Cardiac muscle cell (in vitro differentiated cells and primary cell): ENCODE data around the gene EPS8L2. TPM values are rescaled to one million over a fixed set of nuclear protein-coding genes. Genes with fewer than 3 reads are reported as not detected.

Experiments used
- DNase-seq, 2 donors: peaks; one replicate each; pipeline versions ENCODE4 v3.0.0 to v3.0.0-alpha.2; 2010 to 2017; ENCODE audit warnings: low read depth in 1 of 2, low spot score in 1 of 2
- H3K27ac ChIP-seq: fragments of 200-600 bp; sonication (generic); 2 replicates; pipeline ENCODE4 v1.5.1; 2016
- H3K27me3 ChIP-seq: fragments of 200-600 bp; sonication (generic); 2 replicates; pipeline ENCODE4 v1.6.0; 2016; ENCODE audit warnings: control low read depth
- H3K36me3 ChIP-seq: fragments of 200-600 bp; sonication (generic); 2 replicates; pipeline ENCODE4 v1.5.1; 2016; ENCODE audit warnings: control low read depth
- H3K4me1 ChIP-seq: fragments of 200-600 bp; sonication (generic); 2 replicates; pipeline ENCODE4 v1.8.1; 2017; ENCODE audit warnings: low read depth, mild to moderate bottlenecking, mixed run types
- H3K4me3 ChIP-seq: fragments of 200-600 bp; sonication (generic); 2 replicates; pipeline ENCODE4 v1.5.1; 2016; ENCODE audit warnings: mild to moderate bottlenecking
- H3K9me3 ChIP-seq: fragments of 200-600 bp; sonication (generic); 2 replicates; pipeline ENCODE4 v1.5.1; 2017; ENCODE audit warnings: low read depth, mild to moderate bottlenecking, control low read depth
- polyA plus RNA-seq: library from polyadenylated mRNA; unstranded; fragments of >200 nt; fragmentation: Nextera tagmentation; extraction: Ambion mirVana; gene quantifications from 2 replicates; pipeline ENCODE4 v1.2.1, GENCODE V29; 2016
- total RNA-seq: library from RNA; depleted of rRNA; stranded (reverse); fragments of >200 nt; gene quantifications from 2 replicates; pipeline ENCODE4 v1.2.3, GENCODE V29; 2016
- TF ChIP-seq, protein P1 (sequence below): IDR thresholded peaks from 2 replicates; pipeline ENCODE4 v1.5.1; 2012; ENCODE audit warnings: low read depth, mild to moderate bottlenecking, low read length

The EPS8L2 gene
- total and polyA plus RNA-seq, 2 experiments from 2014 or later, result 22.6 to 25.7 TPM

DNA sequence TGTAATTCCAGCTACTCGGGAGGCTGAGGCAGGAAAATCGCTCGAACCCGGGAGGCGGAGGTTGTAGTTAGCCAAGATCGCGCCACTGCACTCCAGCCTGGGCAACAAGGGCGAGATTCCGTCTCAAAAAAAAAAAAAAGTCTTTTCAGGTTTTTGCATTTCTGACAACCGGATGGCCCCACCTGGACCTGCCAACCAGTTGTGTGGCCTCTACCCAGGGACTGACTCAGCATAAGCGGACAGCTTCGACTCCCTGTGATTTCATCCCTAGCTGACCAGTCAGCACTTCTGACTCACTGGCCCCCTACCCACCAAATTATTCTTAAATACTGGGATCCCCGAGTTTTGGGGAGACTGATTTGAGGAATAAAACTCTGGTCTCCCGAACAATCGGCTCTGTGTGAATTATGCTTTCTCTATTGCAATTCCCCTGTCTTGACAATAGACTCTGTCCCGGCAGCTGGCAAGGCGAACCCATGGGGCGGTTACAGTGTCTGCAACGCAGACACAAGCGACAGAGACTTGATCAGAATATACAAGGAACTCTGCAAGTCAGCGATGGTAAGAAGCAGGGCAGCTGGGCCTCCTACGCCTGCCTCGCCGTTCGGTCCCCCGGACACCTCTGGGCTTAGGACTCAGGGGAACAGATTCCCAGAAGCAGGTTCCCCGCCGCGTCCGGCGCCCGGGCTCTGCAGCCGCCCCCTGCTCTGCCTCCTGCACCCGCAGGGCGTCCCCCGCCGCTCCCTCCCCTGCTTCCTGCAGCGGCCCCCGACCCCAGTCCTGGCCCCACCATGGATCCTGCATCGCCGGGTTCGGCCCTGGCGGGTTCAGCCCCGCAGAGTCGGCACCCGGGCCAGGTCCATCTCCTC is 40.5 kb downstream of the EPS8L2 start:
- H3K4me3 ChIP-seq, result peak overlapping the region; percentile 91
- H3K9me3 ChIP-seq, result no peaks in the 10 kb centered on the region
- TF ChIP-seq, protein P1, sequence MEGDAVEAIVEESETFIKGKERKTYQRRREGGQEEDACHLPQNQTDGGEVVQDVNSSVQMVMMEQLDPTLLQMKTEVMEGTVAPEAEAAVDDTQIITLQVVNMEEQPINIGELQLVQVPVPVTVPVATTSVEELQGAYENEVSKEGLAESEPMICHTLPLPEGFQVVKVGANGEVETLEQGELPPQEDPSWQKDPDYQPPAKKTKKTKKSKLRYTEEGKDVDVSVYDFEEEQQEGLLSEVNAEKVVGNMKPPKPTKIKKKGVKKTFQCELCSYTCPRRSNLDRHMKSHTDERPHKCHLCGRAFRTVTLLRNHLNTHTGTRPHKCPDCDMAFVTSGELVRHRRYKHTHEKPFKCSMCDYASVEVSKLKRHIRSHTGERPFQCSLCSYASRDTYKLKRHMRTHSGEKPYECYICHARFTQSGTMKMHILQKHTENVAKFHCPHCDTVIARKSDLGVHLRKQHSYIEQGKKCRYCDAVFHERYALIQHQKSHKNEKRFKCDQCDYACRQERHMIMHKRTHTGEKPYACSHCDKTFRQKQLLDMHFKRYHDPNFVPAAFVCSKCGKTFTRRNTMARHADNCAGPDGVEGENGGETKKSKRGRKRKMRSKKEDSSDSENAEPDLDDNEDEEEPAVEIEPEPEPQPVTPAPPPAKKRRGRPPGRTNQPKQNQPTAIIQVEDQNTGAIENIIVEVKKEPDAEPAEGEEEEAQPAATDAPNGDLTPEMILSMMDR, result no peak
- H3K27ac ChIP-seq, result peak overlapping the region; percentile 82
- no peaks in the 10 kb centered on the region for H3K27me3 ChIP-seq
- H3K4me1 ChIP-seq, result peaks cover 9% of the 10 kb centered on the region
- no peaks in the 10 kb centered on the region for H3K36me3 ChIP-seq
- peak in 1 of 2 donors; percentile 56 for DNase-seq

DNA sequence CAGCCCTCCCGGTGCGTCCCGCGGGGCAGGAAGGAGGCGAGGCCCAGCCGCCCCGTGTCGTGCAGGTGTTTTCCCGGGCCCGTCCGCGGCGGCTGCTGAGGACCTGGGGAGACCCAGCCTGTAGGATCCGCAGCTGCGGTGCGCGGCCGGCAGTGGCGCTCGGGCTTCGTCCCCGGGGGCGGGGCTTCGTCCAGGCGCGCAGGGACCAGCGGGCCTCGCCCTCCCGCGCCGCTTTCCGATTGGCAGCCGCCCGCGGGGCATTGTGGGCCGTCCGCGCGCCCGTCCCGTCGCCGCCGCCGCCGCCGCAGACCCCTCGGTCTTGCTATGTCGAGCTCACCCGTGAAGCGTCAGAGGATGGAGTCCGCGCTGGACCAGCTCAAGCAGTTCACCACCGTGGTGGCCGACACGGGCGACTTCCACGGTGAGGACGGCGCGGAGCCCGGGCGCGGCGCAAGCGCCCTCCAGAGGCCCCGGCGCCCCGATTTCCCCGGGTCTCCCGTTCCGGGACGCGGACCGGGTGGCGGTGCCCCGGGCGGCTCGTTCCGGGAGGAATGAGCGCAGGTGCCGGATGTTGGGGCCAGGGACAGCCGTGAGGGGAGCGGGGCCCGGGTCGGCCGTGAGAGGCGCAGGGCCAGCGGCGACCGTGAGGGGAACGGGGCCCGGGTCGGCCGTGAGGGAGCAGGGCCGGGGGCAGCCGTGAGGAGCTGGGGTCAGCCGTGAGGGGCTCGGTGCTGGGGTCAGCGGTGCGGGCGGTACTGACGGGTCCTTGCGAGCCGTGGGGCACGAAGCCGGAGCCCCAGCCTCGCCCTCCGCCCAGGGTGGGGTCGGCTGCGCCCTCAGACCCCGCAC is 41.4 kb downstream of the EPS8L2 start, which contains the start of gene TALDO1:
Gene TALDO1, plus strand, starts transcription at position 307 of the 849 bp plus-strand sequence. Its CDS starts 18 bp downstream, at position 325.
- Histone ChIP-seq H3K4me1 (peaks cover 9% of the 10 kb centered on the region), H3K36me3 (no peaks in the 10 kb centered on the region), H3K4me3 (peak within 1 kb of the TSS; percentile 91), H3K9me3 (no peaks in the 10 kb centered on the region), H3K27ac (peak within 1 kb of the TSS; percentile 82), H3K27me3 (no peaks in the 10 kb centered on the region)
- peak; percentile 89 to 96 for DNase-seq
- TF ChIP-seq, protein P1, result peak; percentile 11

DNA sequence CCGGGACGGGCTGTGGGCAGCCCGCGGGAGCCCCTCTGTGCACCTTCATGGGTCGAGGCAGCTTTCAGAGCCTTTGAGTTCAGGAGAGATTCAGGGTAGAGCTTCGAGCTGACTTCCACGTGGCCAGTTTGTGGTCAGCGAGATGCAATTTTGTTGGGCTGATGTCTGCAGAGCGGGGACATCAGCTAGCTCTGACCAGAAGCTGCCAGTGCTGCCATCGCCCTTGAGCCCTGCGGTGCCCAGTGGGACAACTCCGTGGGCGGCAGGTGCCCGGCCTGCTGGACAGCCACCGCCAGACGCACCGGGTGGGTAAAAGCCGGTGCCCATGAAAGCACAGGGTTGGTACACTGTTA is 42.0 kb downstream of the EPS8L2 start:
- TF ChIP-seq, protein P1, result no peak
- Histone ChIP-seq H3K9me3 (no peaks in the 10 kb centered on the region), H3K4me1 (peaks cover 9% of the 10 kb centered on the region), H3K27me3 (no peaks in the 10 kb centered on the region), H3K36me3 (no peaks in the 10 kb centered on the region), H3K4me3 (peak overlapping the region; percentile 91), H3K27ac (no peak overlapping the region)
- DNase-seq, result peak in 1 of 2 donors; percentile 34

DNA sequence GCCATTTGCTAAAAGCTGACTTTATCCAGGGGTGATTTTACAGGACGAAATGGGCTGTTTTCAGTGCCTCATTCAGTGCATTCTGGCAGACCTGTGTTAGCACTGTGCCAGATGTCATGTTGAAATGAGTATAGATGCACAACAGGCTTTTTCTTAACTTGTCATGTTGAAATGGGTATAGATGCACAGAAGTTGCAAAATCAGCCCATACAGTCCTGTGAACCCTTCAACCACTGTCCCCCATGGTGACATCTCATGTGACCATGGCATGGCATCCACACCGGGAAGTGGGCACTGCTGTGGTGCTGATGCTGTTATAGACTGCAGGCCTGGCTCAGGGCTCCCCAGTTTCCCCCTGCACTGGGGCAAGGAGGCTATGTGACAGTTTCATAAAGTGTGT is 43.7 kb downstream of the EPS8L2 start:
- Histone ChIP-seq H3K4me3 (no peak overlapping the region), H3K27ac (no peak overlapping the region), H3K36me3 (no peaks in the 10 kb centered on the region), H3K4me1 (peaks cover 9% of the 10 kb centered on the region), H3K27me3 (no peaks in the 10 kb centered on the region), H3K9me3 (no peaks in the 10 kb centered on the region)
- TF ChIP-seq, protein P1, result no peak
- DNase-seq, result no peak

DNA sequence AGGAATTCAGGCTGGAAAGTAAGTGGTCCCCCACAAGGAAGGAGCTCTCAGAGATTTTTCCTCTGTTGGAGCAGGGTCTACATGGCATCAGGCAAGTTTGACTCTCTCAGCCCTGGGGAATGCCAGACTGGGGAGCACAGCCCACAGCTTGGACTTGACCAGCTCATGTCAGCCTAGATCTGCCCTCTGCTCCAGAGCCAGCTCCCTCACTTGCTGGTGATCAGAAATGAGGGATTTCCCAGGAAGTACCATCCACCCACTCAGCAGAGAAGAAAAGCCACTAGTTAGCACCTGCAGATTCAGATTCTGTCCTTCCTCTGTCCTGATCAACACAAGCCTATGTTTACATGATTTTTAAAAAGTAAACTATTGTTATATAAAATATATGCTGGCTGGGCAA is 54.2 kb downstream of the EPS8L2 start:
- H3K9me3 ChIP-seq, result no peaks in the 10 kb centered on the region
- H3K36me3 ChIP-seq, result peaks cover 30% of the 10 kb centered on the region
- DNase-seq, result no peak
- H3K4me1 ChIP-seq, result no peaks in the 10 kb centered on the region
- H3K27ac ChIP-seq, result no peak overlapping the region
- TF ChIP-seq, protein P1, result no peak
- H3K27me3 ChIP-seq, result no peaks in the 10 kb centered on the region
- no peak overlapping the region for H3K4me3 ChIP-seq
